BJ (cell line): ENCODE results near the gene KRT33B. TPM values are rescaled to one million over a fixed set of nuclear protein-coding genes. Genes with fewer than 3 reads are reported as not detected.

Experiments
- CTCF ChIA-PET: fragments of 350-600 bp; formaldehyde crosslinking; extraction: SDS; loops from one replicate; lab custom pipeline; 2021; ENCODE audit warnings: antibody characterized with exemption, inconsistent platforms; lab: Yijun Ruan, JAX
- POLR2A ChIA-PET: fragments of 300-600 bp; sonication (Branson Sonifier 250); formaldehyde crosslinking; extraction: SDS; loops from one replicate; lab custom pipeline; 2021; ENCODE audit warnings: antibody characterized with exemption; lab: Charles Lee
- DNase-seq: peaks from one replicate; pipeline ENCODE4 v3.0.0-alpha.2; 2011; ENCODE audit warnings: low read depth
- H3K27me3 ChIP-seq: 2 replicates; pipeline ENCODE4 v1.6.0; 2011; ENCODE audit warnings: low read length; ENCODE audit not compliant: control insufficient read depth, insufficient read depth
- H3K36me3 ChIP-seq: 2 replicates; pipeline ENCODE4 v1.5.1; 2011; ENCODE audit warnings: low read length; ENCODE audit not compliant: control insufficient read depth, insufficient read depth
- H3K4me3 ChIP-seq: 2 replicates; pipeline ENCODE4 v1.5.1; 2011; ENCODE audit warnings: low read depth, mild to moderate bottlenecking, control low read depth, low read length
- CTCF ChIP-seq: IDR thresholded peaks from 2 replicates; pipeline ENCODE4 v1.5.1; 2011; ENCODE audit warnings: low read depth, mild to moderate bottlenecking, control low read depth, inconsistent platforms, low read length, moderate library complexity; ENCODE audit not compliant: insufficient read depth
- polyA plus RNA-seq: library from polyadenylated mRNA; depleted of rRNA; stranded (reverse); fragments of >200 nt; gene quantifications from 2 replicates; pipeline ENCODE4 v1.2.3, GENCODE V29; 2011

Gene KRT33B
- polyA plus RNA-seq, 1 experiment = 1.8 TPM

- POLR2A ChIA-PET = no interaction called here
- CTCF ChIA-PET = interaction anchor here (0.7 kb wide), 2 partner anchors 11 to 24 kb away, joined by 3 read pairs; no protein-coding TSS in a partner anchor
- Histone ChIP-seq H3K27me3 (no peaks in the 10 kb centered on the region), H3K4me3 (no peak overlapping the region), H3K36me3 (no peaks in the 10 kb centered on the region)
- no peak for DNase-seq
- no peak for TF ChIP-seq CTCF
Measured at GRCh38 chr17:41345992-41346391, 23.6 kb downstream of the KRT33B start.

GRCh38 chr17:41343029-41343428 lies 26.6 kb downstream of the KRT33B start:
- CTCF ChIA-PET = interaction anchor here (0.6 kb wide), 1 partner anchor 146 kb away, joined by 3 read pairs; no protein-coding TSS in a partner anchor
- no peak for DNase-seq
- no peak for TF ChIP-seq CTCF
- no peaks in the 10 kb centered on the region for H3K27me3 ChIP-seq
- H3K4me3 ChIP-seq = no peak overlapping the region
- no peaks in the 10 kb centered on the region for H3K36me3 ChIP-seq
- POLR2A ChIA-PET = no interaction called here

- no peak overlapping the region for H3K4me3 ChIP-seq
- H3K36me3 ChIP-seq = no peaks in the 10 kb centered on the region
- no peak for DNase-seq
- ChIA-PET CTCF (interaction anchor here (1.6 to 1.8 kb wide), 2 partner anchors 19 kb away, joined by 4 to 8 read pairs; no protein-coding TSS in a partner anchor), POLR2A (no interaction called here)
- no peak for TF ChIP-seq CTCF
- H3K27me3 ChIP-seq = no peaks in the 10 kb centered on the region
Measured at GRCh38 chr17:41340934-41341861, 28.4 kb downstream of the KRT33B start.

- no peak overlapping the region for H3K4me3 ChIP-seq
- ChIA-PET POLR2A (no interaction called here), CTCF (interaction anchor here (1.1 to 1.8 kb wide), 3 partner anchors 18 to 537 kb away, joined by 3 to 8 read pairs (median 4); no protein-coding TSS in a partner anchor)
- no peak for TF ChIP-seq CTCF
- DNase-seq = no peak
- no peaks in the 10 kb centered on the region for H3K27me3 ChIP-seq
- H3K36me3 ChIP-seq = no peaks in the 10 kb centered on the region
Measured at GRCh38 chr17:41340494-41340893, 29.1 kb downstream of the KRT33B start.

- Histone ChIP-seq H3K36me3 (no peaks in the 10 kb centered on the region), H3K27me3 (no peaks in the 10 kb centered on the region), H3K4me3 (no peak overlapping the region)
- no peak for DNase-seq
- CTCF ChIA-PET = interaction anchor here (0.7 to 2.1 kb wide), 5 partner anchors 10 to 536 kb away, joined by 3 to 8 read pairs (median 4); no protein-coding TSS in a partner anchor
- TF ChIP-seq CTCF = no peak
- POLR2A ChIA-PET = no interaction called here
Measured at GRCh38 chr17:41339571-41340172, 29.9 kb downstream of the KRT33B start.
